Neural cell (in vitro differentiated cells): Measurements from ENCODE around the gene TBP. TPM values are rescaled to one million over a fixed set of nuclear protein-coding genes. Genes with fewer than 3 reads are reported as not detected.

Experiments
- H2AFZ ChIP-seq: fragments of 200-600, 300-800 bp; sonication (generic), shearing (Covaris generic); 2 replicates; pipeline ENCODE4 v1.6.0; 2014; ENCODE audit warnings: low read depth, mild to moderate bottlenecking, antibody characterized with exemption, low read length, moderate library complexity
- H3F3A ChIP-seq: fragments of 200-600 bp; shearing (Covaris generic); 2 replicates; pipeline ENCODE4 v1.6.1; 2016; ENCODE audit warnings: mild to moderate bottlenecking, moderate library complexity, mixed read lengths, antibody characterized with exemption, low read length; ENCODE audit not compliant: insufficient read depth, poor library complexity, severe bottlenecking
- H3K27ac ChIP-seq: fragments of 200-600, 300-800 bp; sonication (generic), shearing (Covaris generic); 2 replicates; pipeline ENCODE4 v1.5.1; 2014; ENCODE audit warnings: mild to moderate bottlenecking, low read length, moderate library complexity
- H3K27me3 ChIP-seq: fragments of 300-800, 200-600 bp; sonication (generic), shearing (Covaris generic); 2 replicates; pipeline ENCODE4 v1.6.0; 2014; ENCODE audit warnings: mild to moderate bottlenecking, low read depth, low read length, moderate library complexity; ENCODE audit not compliant: insufficient read depth
- H3K36me3 ChIP-seq: fragments of 300-800, 200-600 bp; sonication (generic), shearing (Covaris generic); 2 replicates; pipeline ENCODE4 v1.5.1; 2014; ENCODE audit warnings: mild to moderate bottlenecking, antibody characterized with exemption, low read length, moderate library complexity; ENCODE audit not compliant: insufficient read depth
- H3K4me2 ChIP-seq: fragments of 300-800, 200-600 bp; sonication (generic), shearing (Covaris generic); 2 replicates; pipeline ENCODE4 v1.6.0; 2014; ENCODE audit warnings: mild to moderate bottlenecking, low read length
- H3K4me3 ChIP-seq: fragments of 300-800, 200-600 bp; sonication (generic), shearing (Covaris generic); 2 replicates; pipeline ENCODE4 v1.5.1; 2014; ENCODE audit warnings: mild to moderate bottlenecking, low read length, moderate library complexity
- H3K79me2 ChIP-seq: fragments of 200-600 bp; shearing (Covaris generic); replicated peaks from 2 replicates; pipeline ENCODE4 v1.6.0; 2014; ENCODE audit warnings: mild to moderate bottlenecking, low read length, moderate library complexity; ENCODE audit not compliant: insufficient read depth
- H3K9ac ChIP-seq: fragments of 300-800, 200-600 bp; sonication (generic), shearing (Covaris generic); 2 replicates; pipeline ENCODE4 v1.6.1; 2016; ENCODE audit warnings: mild to moderate bottlenecking, low read length, mixed read lengths
- H3K9me2 ChIP-seq: fragments of 200-600 bp; shearing (Covaris generic); 2 replicates; pipeline ENCODE4 v1.6.1; 2016; ENCODE audit warnings: mild to moderate bottlenecking, low read length, mixed read lengths; ENCODE audit not compliant: insufficient read depth
- H3K9me3 ChIP-seq: fragments of 200-600, 300-800 bp; sonication (generic), shearing (Covaris generic); 2 replicates; pipeline ENCODE4 v1.6.1; 2016; ENCODE audit warnings: mild to moderate bottlenecking, mixed run types, low read length, moderate library complexity, mixed read lengths
- H4K20me1 ChIP-seq: fragments of 200-600 bp; shearing (Covaris generic); 2 replicates; pipeline ENCODE4 v1.6.1; 2016; ENCODE audit warnings: mild to moderate bottlenecking, mixed run types; ENCODE audit not compliant: insufficient read depth
- EP300 ChIP-seq: fragments of 450-650 bp; conservative IDR thresholded peaks from 2 replicates; pipeline ENCODE4 v1.6.1; 2014; ENCODE audit warnings: antibody characterized with exemption, mild to moderate bottlenecking, moderate library complexity; ENCODE audit not compliant: poor library complexity, severe bottlenecking
- EZH2 ChIP-seq: fragments of 200-600, 300-800 bp; shearing (Covaris generic), sonication (generic); IDR thresholded peaks from 2 replicates; pipeline ENCODE4 v1.6.1; 2014; ENCODE audit warnings: antibody characterized with exemption, low read length, borderline replicate concordance, mild to moderate bottlenecking; ENCODE audit not compliant: insufficient read depth, poor library complexity, severe bottlenecking
- POLR2AphosphoS5 ChIP-seq: IDR thresholded peaks from 2 replicates; pipeline ENCODE4 v1.6.1; 2012
- RAD21 ChIP-seq: fragments of 450-650 bp; conservative IDR thresholded peaks from 2 replicates; pipeline ENCODE4 v1.6.1; 2014; ENCODE audit warnings: antibody characterized with exemption, mild to moderate bottlenecking, moderate library complexity
- SMC3 ChIP-seq: fragments of 450-650 bp; conservative IDR thresholded peaks from 2 replicates; pipeline ENCODE4 v1.6.1; 2014; ENCODE audit warnings: antibody characterized with exemption, mild to moderate bottlenecking, moderate library complexity; ENCODE audit not compliant: poor library complexity
- TAF1 ChIP-seq: IDR thresholded peaks from 2 replicates; pipeline ENCODE4 v1.6.1; 2012; ENCODE audit warnings: low read depth
- polyA plus RNA-seq: library from polyadenylated mRNA; depleted of rRNA; stranded (reverse); fragments of >200 nt; gene quantifications from 2 replicates; pipeline ENCODE4 v1.2.3, GENCODE V29; 2014
- TF ChIP-seq, protein P1 (sequence below): IDR thresholded peaks from 2 replicates; pipeline ENCODE4 v1.6.1; 2012; ENCODE audit warnings: borderline replicate concordance
- TF ChIP-seq, protein P2 (sequence below): fragments of 450-650 bp; IDR thresholded peaks from 2 replicates; pipeline ENCODE4 v1.5.1; 2014; ENCODE audit warnings: antibody characterized with exemption, mild to moderate bottlenecking, moderate library complexity; ENCODE audit not compliant: poor library complexity, severe bottlenecking

TBP gene
- polyA plus RNA-seq, 1 donor from 2014 or later, result 30.2 TPM

DNA sequence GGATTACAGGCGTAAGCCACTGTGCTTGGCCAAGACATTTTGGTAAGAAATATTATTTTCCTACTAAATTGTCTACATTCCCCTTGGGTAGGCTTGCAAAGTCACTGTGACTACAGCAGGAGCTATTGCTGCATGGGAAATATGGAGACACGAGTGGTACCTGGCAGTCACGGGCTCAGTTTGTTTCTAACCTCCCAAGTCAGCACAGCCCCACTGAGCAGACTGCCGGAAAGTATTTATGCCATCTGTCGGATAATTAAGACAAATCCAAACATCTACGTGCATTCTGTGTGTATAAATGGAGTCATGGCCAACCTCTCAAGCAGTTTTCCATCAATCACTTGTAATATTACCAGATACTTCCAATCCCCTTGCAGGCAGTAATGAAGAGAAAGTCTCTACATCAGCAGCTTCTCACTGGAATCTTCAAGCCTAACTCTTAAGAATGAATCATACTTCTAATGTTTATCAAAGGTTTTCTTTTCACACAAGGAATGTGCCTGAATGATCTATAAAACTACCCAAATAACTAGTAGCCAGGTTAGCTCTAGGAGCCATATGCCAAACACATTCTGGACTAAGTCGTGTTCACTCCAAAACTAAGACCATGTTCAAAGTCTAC lies 21.2 kb upstream of the TBP start:
- Histone ChIP-seq H2AFZ (no peak overlapping the region), H3F3A (no peaks in the 10 kb centered on the region), H4K20me1 (no peaks in the 10 kb centered on the region), H3K9me2 (no peaks in the 10 kb centered on the region), H3K27me3 (no peaks in the 10 kb centered on the region), H3K79me2 (peaks cover 2% of the 10 kb centered on the region), H3K4me3 (no peak overlapping the region), H3K9ac (no peak overlapping the region), H3K27ac (no peak overlapping the region), H3K9me3 (no peaks in the 10 kb centered on the region), H3K4me2 (no peak overlapping the region), H3K36me3 (no peaks in the 10 kb centered on the region)
- no peak for TF ChIP-seq EZH2
- TF ChIP-seq, protein P1, sequence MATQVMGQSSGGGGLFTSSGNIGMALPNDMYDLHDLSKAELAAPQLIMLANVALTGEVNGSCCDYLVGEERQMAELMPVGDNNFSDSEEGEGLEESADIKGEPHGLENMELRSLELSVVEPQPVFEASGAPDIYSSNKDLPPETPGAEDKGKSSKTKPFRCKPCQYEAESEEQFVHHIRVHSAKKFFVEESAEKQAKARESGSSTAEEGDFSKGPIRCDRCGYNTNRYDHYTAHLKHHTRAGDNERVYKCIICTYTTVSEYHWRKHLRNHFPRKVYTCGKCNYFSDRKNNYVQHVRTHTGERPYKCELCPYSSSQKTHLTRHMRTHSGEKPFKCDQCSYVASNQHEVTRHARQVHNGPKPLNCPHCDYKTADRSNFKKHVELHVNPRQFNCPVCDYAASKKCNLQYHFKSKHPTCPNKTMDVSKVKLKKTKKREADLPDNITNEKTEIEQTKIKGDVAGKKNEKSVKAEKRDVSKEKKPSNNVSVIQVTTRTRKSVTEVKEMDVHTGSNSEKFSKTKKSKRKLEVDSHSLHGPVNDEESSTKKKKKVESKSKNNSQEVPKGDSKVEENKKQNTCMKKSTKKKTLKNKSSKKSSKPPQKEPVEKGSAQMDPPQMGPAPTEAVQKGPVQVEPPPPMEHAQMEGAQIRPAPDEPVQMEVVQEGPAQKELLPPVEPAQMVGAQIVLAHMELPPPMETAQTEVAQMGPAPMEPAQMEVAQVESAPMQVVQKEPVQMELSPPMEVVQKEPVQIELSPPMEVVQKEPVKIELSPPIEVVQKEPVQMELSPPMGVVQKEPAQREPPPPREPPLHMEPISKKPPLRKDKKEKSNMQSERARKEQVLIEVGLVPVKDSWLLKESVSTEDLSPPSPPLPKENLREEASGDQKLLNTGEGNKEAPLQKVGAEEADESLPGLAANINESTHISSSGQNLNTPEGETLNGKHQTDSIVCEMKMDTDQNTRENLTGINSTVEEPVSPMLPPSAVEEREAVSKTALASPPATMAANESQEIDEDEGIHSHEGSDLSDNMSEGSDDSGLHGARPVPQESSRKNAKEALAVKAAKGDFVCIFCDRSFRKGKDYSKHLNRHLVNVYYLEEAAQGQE, result no peak
- no peak for TF ChIP-seq TAF1
- TF ChIP-seq RAD21, result no peak
- TF ChIP-seq, protein P2, sequence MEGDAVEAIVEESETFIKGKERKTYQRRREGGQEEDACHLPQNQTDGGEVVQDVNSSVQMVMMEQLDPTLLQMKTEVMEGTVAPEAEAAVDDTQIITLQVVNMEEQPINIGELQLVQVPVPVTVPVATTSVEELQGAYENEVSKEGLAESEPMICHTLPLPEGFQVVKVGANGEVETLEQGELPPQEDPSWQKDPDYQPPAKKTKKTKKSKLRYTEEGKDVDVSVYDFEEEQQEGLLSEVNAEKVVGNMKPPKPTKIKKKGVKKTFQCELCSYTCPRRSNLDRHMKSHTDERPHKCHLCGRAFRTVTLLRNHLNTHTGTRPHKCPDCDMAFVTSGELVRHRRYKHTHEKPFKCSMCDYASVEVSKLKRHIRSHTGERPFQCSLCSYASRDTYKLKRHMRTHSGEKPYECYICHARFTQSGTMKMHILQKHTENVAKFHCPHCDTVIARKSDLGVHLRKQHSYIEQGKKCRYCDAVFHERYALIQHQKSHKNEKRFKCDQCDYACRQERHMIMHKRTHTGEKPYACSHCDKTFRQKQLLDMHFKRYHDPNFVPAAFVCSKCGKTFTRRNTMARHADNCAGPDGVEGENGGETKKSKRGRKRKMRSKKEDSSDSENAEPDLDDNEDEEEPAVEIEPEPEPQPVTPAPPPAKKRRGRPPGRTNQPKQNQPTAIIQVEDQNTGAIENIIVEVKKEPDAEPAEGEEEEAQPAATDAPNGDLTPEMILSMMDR, result no peak
- no peak for TF ChIP-seq POLR2AphosphoS5
- TF ChIP-seq SMC3, result no peak
- no peak for TF ChIP-seq EP300

DNA sequence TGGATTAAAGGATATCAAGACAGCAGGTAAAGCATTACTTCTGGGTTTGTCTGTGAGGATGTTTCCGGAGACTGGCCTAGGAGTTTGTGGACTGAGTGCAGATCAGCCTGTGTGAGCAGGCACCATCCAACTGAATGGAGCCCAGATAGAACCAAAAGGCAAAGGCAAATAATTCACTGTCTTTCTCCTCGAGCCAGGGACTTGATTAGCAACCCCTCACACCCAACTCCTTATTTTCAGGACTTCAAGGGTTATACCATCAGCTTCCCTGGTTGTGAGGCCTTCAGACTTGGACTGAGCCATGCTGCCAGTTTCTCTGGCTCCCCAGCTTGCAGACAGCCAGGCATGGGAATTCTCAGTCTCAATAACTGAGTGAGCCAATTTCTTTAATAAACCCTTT lies 20.4 kb upstream of the TBP start:
- H3K9ac ChIP-seq, result no peak overlapping the region
- H3K9me3 ChIP-seq, result no peaks in the 10 kb centered on the region
- H3K4me3 ChIP-seq, result no peak overlapping the region
- no peaks in the 10 kb centered on the region for H3K36me3 ChIP-seq
- peaks cover 4% of the 10 kb centered on the region for H3K79me2 ChIP-seq
- H3F3A ChIP-seq, result no peaks in the 10 kb centered on the region
- TF ChIP-seq, protein P1, result no peak
- TF ChIP-seq RAD21, result no peak
- no peak overlapping the region for H3K4me2 ChIP-seq
- H3K27ac ChIP-seq, result no peak overlapping the region
- H4K20me1 ChIP-seq, result no peaks in the 10 kb centered on the region
- no peaks in the 10 kb centered on the region for H3K9me2 ChIP-seq
- no peaks in the 10 kb centered on the region for H3K27me3 ChIP-seq
- H2AFZ ChIP-seq, result no peak overlapping the region
